ENCODE results near the gene MYH15. TPM values are rescaled to one million over a fixed set of nuclear protein-coding genes. Genes with fewer than 3 reads are reported as not detected.

The MYH15 gene
- total RNA-seq, 1 donor, result under 0.01 TPM

GRCh38 chr3:108341911-108342310 is 168.5 kb downstream of the MYH15 start:
- DNase-seq (ENCODE audit: low read depth), result no peak
- no peak overlapping the region for H3K4me3 ChIP-seq (ENCODE audit: low read depth, low read length)
- TF ChIP-seq, protein P1, sequence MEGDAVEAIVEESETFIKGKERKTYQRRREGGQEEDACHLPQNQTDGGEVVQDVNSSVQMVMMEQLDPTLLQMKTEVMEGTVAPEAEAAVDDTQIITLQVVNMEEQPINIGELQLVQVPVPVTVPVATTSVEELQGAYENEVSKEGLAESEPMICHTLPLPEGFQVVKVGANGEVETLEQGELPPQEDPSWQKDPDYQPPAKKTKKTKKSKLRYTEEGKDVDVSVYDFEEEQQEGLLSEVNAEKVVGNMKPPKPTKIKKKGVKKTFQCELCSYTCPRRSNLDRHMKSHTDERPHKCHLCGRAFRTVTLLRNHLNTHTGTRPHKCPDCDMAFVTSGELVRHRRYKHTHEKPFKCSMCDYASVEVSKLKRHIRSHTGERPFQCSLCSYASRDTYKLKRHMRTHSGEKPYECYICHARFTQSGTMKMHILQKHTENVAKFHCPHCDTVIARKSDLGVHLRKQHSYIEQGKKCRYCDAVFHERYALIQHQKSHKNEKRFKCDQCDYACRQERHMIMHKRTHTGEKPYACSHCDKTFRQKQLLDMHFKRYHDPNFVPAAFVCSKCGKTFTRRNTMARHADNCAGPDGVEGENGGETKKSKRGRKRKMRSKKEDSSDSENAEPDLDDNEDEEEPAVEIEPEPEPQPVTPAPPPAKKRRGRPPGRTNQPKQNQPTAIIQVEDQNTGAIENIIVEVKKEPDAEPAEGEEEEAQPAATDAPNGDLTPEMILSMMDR (IDR thresholded peaks at IDR 0.05; ENCODE audit: insufficient read depth, low read depth, low read length), result no peak

- TF ChIP-seq, protein P1 (IDR thresholded peaks at IDR 0.05; ENCODE audit: insufficient read depth, low read depth, low read length), result no peak
- no peak for DNase-seq (ENCODE audit: low read depth)
- no peak overlapping the region for H3K4me3 ChIP-seq (ENCODE audit: low read depth, low read length)
Observed at GRCh38 chr3:108338901-108339545, 171.4 kb downstream of the MYH15 start.

GRCh38 chr3:108334701-108335100 is 175.7 kb downstream of the MYH15 start:
- H3K4me3 ChIP-seq (ENCODE audit: low read depth, low read length), result no peak overlapping the region
- TF ChIP-seq, protein P1 (IDR thresholded peaks at IDR 0.05; ENCODE audit: insufficient read depth, low read depth, low read length), result no peak
- DNase-seq (ENCODE audit: low read depth), result no peak

DNA sequence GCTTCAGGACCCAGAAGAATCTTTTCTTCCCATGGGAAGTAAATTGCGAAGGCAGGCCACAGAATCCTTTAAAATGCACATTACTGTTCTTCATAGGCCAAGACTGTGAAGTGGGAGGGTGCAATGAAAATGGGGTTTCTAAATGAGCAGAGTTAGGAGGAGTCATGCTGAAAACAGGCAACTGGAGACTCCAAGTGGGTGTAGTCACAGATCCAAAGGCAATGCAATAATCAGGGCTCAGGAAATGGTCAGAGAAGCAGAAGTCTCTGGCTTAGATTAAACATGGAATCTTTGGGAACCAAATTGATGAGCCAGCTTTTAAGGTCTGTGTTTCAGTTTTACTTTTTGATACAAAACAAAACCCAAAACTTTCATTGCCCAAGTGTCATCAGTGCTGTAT is 176.4 kb downstream of the MYH15 start:
- H3K4me3 ChIP-seq (ENCODE audit: low read depth, low read length), result no peak overlapping the region
- TF ChIP-seq, protein P1 (IDR thresholded peaks at IDR 0.05; ENCODE audit: insufficient read depth, low read depth, low read length), result no peak
- no peak for DNase-seq (ENCODE audit: low read depth)

GRCh38 chr3:108331792-108332191 is 178.6 kb downstream of the MYH15 start:
- no peak for DNase-seq (ENCODE audit: low read depth)
- H3K4me3 ChIP-seq (ENCODE audit: low read depth, low read length), result no peak overlapping the region
- TF ChIP-seq, protein P1 (IDR thresholded peaks at IDR 0.05; ENCODE audit: insufficient read depth, low read depth, low read length), result no peak

Other genes with a start within 250 kb of the MYH15 start
- not detected in 2 replicates for gene HHLA2, start 214.0 kb downstream of the MYH15 start, total RNA-seq
- gene CIP2A, start 78.8 kb upstream of the MYH15 start, total RNA-seq, result 17.1 and 28.9 TPM in 2 replicates
- 13.2 and 19.4 TPM in 2 replicates for gene DZIP3, start 79.1 kb upstream of the MYH15 start, total RNA-seq
- gene RETNLB, start 246.8 kb upstream of the MYH15 start, total RNA-seq, result not detected in 2 replicates